Posterior vena cava (tissue), 2 donors: Measurements from ENCODE around the gene USHBP1. TPM values are rescaled to one million over a fixed set of nuclear protein-coding genes. Genes with fewer than 3 reads are reported as not detected.
"Not testable (repeated sequence)": the region's sequence is repeated elsewhere in the genome, so short reads cannot be mapped to it uniquely, and the experiment has no call there.

Experiments used
- DNase-seq: peaks from one replicate; pipeline ENCODE4 v3.0.0-alpha.2; 2020; ENCODE audit warnings: low spot score
- intact Hi-C, 2 donors: fragments of 100-400 bp; cut with DNase I; formaldehyde crosslinking; loops; one replicate each; pipeline versions ENCODE4 v1.14.1 to v1.14.2; 2022 to 2023
- total RNA-seq, 2 donors: library from RNA; stranded (reverse); fragmentation: NEBNext Ultra II Directional; extraction: Animal tissue kit (Norgen Biotek cat#: 25700); gene quantifications; one replicate each; pipeline ENCODE4 v1.2.1, GENCODE V29; 2021
- donor health status: DM: yes; HTN: yes; CAD: no.
- donor health status: DM: yes; HTN: yes; CAD: no.

USHBP1 gene
- total RNA-seq, 2 donors from 2014 or later = 4.8 to 5.7 TPM

DNA sequence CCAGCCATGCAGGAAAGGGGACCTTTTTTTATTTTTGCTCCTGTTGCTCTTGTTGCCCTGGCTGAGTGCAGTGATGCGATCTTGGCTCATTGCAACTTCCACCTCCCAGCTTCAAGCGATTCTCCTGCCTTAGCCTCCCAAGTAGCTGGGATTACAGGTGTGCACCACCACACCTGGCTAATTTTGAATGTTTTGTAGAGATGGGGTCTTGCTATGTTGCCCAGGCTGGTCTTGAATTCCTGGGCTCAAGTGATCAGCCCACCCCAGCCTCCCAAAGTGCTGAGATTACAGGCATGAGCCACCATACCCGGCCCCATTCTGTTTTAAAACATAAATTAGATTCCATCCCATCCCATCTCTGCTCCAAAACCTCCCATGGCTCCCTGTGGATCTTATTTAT, 10.3 kb upstream of the USHBP1 start:
- intact Hi-C loops, DNase-seq: not testable (repeated sequence)

DNA sequence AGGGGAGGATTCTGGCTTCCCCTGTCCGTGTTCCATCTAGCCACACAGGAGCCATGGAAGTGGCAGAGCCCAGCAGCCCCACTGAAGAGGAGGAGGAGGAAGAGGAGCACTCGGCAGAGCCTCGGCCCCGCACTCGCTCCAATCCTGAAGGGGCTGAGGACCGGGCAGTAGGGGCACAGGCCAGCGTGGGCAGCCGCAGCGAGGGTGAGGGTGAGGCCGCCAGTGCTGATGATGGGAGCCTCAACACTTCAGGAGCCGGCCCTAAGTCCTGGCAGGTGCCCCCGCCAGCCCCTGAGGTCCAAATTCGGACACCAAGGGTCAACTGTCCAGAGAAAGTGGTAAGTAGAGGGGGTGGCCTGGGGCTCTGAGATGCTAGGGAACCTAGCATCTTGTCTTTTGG, 4.2 kb upstream of the USHBP1 start:
- no peak for DNase-seq
- intact Hi-C loops = no loop called here

DNA sequence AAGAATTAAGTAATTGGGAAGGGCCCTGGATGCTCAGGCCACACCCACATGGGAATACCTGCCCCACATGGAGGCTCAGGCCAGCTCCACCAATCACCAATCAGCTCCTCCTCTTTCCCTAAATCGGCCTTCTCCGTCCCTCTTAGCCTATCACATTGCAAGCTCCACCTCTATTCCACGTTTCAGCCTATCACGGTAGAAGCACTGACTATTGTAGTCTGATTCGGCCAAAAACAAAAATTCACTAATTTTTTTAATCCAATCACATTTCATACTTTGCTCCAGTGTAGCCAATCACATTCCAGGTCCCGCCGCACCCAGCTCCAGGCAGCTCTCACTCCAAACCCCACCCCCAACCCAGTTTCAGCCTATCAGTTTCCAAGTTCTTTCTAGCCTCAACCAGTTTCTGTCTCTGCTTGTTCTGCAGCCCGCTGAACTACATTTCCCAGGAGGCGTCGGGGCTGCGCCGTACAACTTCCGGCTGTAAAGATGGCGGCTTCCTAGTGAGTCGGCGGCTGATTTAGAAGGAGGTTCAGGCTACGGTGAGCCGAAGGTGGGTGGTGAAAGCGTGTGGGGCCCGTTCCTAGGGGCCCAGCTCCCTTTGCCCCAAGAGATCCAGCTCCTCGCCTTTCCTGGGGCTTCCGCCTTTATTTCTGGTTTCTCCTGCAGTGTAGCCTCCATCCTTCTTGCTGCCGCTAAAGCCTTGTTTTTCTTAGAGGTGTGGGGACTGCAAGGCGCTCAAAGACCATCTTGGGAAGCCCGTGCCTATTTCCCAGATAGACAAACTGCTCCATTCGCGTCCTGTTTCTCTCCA, 2.6 kb upstream of the USHBP1 start, which contains the start of gene BABAM1:
TSS of gene BABAM1 (plus strand) at position 469 of the 814 bp plus-strand sequence. CDS start 1,364 bp downstream, outside the sequence.
- intact Hi-C loops = no loop called here
- peak; percentile 97 for DNase-seq

DNA sequence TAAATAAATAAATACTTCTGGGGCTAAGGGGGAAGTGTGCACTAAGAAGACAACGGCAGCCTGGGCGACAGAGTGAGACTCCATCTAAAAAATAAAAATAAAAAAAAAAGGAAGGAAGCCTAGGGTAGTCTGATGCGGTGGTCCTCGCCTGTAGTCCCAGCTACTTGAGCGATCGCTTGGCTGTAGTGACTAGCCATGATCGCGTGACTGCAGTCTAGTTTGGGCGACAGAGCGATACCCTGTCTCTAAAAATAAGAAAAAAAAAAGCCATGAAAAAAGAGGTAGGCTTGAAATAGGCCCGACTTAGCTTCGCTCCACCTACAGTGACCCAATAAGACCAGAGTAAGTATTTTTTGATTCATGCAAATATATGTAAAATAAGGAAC, 2.0 kb upstream of the USHBP1 start:
- DNase-seq = no peak
- intact Hi-C loops = no loop called here

DNA sequence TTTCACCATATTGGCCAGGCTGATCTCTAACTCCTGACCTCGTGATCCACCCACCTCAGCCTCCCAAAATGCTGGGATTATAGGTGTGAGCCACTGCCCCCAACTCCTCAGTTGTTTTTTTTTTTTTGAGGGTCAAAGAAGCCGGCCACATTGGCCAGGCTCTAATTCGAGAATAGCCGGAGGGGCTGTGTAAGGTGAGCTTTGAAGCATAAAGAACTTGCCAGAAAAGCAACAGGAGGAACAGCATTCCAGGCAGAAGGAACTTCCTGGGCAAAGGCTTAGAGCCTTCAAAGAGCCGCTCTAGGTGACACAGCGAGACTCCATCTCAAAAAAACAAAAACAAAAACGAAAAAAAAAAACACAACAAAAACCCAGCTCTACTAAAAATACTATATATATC, 1.5 kb upstream of the USHBP1 start:
- intact Hi-C loops = no loop called here

DNA sequence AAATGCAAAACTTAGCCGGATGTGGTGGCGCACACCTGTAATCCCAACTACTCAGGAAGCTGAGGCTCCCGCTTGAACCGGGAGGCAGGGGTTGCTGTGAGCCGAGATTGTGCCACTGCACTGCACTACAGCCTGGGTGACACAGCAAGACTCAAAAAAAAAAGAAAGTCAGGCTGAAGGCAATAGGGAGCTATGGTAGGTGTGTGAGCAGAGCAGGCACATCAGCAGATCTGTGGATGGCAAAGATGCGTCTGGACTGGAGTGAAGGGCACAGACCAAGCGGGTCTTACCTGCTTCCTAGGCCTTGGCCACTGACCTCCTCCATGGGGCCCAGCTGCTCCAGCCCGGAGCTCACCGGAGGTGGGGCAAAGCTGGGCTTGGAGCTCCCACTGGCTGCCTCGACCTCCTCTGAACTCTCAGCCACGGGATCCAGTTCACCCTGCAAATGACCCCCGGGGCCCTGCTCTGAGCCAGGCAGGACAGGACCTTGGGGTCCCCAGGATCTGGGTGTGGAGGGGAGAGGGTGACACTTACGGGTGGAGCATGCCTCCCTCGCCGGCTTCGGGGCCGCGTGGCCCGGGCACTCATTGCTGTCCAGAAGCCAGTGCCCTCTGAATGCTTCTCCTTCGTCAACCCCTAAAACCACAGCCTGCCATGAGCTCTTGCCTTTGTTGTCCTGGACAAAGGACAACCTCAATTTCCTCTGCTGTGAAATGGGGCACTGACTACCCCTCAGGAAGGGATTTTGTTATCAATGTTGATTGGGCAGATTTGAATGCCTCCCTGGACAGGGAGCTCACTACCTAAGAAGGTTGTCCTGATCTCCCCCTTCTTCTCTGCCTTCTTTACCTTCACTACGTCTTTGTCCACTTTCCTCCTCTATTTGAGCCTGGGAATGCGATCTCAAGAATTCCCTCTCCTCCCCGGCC, 569 bp downstream of the USHBP1 start:
- no peak for DNase-seq
- intact Hi-C loops = no loop called here

More for the DNA sequence above, 1.5 kb upstream of the USHBP1 start:
- no peak for DNase-seq

DNA sequence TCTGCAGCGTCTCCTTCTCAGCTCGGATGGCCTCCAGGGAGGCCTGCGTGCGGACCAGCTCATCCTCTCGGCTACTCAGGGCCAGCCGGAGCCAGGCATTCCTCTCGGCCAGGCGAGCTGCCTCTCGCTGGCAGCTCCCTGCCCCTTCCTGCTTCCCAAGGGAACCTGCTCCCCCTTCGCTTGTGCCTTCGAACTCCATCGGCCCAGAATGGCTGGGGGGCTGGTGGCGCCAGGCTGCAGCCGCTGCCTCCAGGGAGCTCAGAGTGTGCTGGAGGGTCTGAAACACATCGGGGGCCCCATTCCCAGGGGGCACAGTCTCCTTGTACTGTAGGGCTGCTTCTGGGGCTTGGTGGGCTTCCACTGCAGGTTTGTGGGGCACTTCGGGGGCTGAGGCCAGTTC, 2.0 kb downstream of the USHBP1 start:
- no peak for DNase-seq
- intact Hi-C loops = no loop called here

DNA sequence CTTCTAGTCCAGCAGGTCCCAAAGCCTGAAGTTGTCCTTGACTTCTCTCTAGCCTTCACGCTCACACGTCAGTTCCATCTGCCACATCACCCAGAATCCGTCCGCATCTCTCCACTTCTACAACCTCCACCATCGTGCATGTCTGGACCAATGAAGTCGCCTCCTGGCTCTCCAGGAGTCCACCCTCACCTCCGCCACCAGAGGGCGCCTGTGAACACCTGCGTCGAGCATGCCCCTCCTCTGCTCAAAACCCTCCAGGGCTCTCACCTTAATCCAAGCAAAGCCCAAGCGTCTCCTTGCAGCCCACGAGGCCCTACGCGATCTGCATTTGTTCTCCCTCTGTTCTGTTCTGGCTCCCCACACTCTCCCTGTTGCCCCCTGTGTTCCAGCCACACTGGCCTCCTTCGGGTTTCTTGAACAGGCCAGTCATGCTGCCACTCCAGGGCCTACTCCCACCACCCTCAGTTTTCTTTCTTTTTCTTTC, 3.7 kb downstream of the USHBP1 start:
- intact Hi-C loops = no loop called here
- DNase-seq = peak; percentile 93

DNA sequence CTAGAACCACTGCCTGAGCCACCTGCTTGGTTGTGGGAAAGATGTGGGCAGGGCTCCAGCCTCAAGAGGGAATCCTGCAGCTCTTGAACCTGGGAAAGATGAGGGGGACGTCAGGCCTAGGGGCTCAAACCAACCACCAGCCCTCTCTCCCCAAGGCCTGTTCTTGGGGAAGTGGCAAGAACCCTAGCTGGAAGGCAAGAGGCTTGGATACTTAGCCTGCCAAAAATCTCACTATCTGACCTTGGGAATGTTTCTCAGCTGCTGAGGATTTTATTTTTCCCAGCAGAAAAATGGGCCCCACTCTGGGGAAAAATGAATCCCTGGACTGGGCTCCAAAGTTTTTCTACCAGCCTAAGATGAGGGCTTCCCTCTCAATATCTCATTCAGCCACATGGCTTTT, 4.6 kb downstream of the USHBP1 start:
- intact Hi-C loops = no loop called here
- no peak for DNase-seq

DNA sequence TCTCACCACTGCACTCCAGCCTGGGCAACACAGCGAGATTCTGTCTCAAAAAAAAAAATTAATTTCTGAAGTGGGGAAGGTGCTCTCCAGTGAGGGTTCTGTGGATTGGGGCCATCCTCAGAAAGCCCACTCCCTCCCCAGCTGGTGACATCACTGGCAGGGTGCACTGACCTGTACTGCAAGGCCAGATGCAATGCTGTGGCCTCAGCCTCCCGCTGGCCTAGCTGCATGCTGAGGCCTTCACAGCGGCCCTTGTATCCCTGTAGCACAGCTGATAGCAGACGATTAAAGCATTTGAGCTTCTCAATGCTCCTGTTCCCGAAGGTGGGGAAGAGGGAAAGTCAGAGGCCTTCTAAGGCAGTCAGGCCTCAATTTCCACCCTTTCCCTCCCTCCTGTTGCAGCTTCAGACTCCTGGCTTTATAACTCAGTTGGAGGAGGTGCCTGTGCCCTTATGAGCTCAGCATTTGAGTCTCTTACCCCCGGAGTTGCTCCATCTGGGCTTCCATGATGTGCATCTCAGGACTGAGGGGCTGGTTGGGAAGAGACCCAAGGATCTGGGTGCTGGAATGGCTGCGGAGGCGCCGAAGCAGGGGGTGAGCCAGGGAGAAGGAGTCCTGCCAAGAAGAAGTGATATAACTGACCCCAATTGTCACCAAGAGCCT, 5.3 kb downstream of the USHBP1 start:
- no peak for DNase-seq

DNA sequence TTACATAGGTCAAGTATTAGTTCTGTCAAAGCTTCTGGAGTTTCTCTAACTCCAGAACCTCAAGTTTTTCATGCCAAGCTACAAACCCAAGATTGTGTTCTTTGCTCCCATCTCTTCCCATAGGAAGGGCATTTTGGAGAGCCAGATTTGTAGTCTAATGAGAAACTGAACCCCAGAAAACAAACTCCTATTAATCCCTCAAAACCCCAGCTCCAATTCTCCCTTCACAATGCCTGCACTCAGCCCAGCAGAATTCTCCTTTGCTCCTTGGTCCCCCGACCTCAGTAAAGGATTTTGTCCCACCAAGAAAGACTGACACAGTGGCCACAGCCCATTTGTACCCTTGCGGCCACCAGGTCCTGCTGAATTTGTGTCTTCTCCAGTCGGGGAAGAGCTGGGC, 8.4 kb downstream of the USHBP1 start:
- no peak for DNase-seq
- intact Hi-C loops = no loop called here

More for the DNA sequence above, 5.3 kb downstream of the USHBP1 start:
- intact Hi-C loops = no loop called here

DNA sequence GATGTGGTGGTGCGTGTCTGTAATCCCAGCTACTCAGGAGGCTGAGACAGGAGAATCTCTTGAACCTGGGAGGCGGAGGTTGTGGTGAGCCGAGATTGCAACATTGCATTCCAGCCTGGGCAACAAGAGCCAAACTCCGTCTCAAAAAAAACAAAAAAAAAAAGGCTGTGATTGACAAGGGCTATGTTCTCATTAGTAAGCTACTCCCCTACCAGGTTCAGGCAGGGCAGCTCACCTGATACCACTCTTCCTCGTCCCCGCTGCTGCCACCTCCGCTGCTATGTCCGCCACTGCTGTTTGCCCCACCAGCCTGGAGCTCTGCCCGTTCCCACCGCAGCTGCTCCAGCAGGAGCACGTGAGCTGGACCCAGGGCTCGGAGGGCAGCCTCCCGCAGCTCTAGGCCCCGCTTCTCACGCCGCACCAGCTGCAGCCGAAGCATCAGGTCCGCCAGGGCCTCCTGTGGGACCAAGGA, 9.4 kb downstream of the USHBP1 start:
- intact Hi-C loops = no loop called here
- DNase-seq = no peak

DNA sequence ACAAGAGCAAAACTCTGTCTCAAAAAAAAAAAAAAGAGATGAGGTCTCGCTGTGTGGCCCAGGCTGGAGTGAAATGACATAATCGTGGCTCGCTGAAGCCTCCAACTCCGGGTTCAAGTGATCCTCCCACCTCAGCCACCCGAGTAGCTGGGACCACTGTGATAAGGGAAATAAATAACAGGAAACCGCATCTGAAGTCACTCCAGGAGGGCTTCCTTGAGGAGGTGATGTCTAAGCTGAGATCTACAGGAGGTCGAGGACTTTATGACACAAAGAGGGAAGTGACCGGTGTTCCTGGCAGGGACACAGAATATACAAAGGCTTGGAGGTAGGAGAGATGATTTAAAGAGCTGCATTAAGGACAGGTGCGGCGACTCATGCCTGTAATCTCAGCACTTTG, 9.9 kb downstream of the USHBP1 start:
- intact Hi-C loops = no loop called here
- DNase-seq = no peak

DNA sequence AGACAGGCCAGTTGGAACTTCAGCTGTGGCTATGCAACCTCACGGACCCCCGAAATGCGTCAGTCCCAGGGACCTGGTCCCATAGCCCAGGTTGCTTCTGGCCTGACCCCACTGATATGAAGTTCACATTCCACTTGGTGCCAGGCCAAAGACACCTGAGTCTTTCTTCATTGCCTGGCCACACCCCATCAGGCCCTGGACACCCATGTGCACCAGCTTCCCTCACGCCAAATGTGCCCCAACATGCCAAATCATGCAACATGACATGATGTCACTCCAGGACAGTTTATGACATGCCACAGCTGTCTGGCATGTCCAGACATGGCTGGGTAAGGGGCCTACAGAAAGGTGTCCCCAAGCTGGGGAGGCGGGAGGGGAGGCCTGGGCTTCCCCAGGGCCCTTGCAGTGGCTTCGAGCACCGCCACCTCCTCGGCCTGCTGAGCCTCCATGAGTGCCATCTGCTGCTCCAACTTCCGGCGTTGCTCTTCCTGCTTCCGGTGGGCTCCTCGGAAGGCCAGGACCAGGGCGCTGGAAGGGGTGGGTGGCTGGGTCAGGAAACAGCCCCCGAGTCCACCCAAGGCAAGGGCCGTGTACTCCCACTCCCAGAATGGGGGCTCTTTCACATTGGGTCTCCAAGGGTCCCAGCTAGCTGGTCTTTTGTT, 14.5 kb downstream of the USHBP1 start:
- intact Hi-C loops = no loop called here
- DNase-seq = no peak

DNA sequence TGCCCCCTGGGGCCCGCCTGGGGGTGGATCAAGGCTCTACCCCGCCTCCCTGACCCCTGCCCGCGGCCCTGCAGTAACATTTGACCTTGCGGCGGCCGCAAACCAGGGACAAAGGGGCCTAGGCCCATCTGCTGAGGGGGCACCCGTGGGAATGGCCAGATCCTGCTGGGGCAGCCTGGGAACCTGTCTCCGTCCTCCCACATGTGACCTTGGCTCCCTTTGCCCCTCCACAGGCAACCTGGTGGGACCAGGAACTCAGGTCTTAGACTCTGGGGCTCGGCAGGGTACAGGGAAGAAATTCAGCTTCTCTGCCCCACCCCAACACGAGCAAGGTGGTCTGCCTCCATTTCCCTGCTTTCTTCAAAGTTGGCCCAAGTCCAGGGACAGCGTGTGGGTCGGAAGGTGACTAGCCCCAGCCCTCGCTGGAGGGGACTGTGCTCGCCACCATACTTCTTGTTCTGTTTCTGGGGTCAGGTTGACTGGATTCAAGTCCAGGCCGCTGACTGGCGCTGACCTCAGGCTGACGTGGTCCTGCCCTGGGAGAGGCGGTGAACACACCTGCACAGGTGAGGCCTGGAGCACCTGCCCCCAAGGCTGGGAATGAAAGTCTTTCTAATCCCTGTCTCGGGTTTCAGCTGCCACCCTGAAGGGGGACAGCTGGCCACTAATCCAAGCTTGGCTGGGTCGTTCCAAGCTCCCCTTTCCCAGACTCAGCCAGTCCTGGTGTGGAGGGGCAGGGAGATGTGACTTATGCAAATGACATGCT, 16.4 kb downstream of the USHBP1 start:
- intact Hi-C loops = no loop called here
- DNase-seq = no peak

DNA sequence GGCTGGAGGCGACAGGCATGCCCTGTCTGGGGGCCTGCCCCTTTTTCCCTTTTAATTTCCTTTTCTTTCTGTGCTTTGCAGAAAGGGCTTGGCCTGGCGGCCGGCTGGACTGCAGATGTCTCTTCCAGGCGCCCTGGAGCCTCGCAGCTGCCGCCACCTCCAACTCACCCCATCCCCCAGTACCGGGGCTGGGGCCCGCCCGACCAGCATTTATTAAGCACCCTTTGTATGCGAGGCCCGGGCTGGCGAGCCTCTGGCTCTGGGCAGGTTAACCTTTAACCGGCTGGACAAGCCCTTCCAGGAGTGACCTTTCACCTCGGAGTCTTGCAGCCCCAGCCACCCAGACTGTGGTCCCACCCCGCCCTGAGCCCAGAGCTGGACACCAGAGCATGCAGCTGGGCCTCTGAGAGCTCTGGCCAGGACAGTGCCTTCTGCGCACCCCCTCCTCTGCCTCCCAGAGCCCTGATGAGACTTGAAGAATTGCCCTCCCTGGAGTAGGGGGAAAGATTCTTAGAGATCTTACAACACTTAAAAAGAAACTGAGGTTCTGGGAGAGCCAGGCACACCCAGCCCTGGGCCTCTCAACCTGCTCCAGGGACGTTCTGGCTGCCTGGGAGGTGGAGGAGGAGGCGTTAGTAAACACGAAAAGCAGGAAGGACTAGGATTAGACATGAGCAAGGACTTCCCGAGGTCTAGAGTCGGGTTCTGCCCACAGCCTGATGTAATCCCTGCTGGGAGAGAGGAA, 17.7 kb downstream of the USHBP1 start:
- intact Hi-C loops = no loop called here
- peak; percentile 86 for DNase-seq

DNA sequence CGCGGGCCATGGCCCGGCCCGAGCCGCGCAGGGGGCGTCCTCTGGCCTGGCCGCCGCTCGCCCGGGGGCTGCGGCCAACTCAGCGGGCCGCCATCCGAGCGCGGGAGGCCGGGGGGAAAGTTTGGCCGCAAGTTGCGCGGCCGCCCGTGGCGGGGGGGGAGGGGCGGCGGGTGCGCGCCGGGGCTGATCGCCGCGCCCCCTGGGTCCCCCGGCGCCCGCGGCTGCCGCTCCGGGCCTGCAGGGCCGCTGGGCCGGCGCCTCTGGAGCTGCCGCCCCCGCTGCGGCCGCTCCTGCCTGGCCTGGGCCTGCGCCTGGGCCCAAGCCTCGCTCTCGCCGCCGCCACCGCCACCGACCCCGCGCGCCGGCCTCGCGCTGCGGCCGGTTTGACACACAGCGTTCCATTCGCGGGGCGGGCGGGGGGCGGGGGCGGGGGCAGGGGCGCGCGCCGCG, 19.0 kb downstream of the USHBP1 start, which contains the start of gene NR2F6:
TSS of gene NR2F6 (minus strand) at position 385 of the 450 bp plus-strand sequence. CDS start 699 bp downstream, outside the sequence.
- DNase-seq = no peak
- intact Hi-C loops = no loop called here
